D721Med (cell line): ENCODE results near the gene PPIL3.

Experiments
- DNase-seq: peaks from one replicate; pipeline ENCODE4 v3.0.0; 2011; ENCODE audit warnings: low spot score; ENCODE audit not compliant: insufficient read length
- FAIRE-seq: peaks from 2 replicates; lab custom pipeline; 2011; peaks lifted over from hg19 to GRCh38; lab: Jason Lieb, UNC
- TF ChIP-seq, protein P1 (sequence below): IDR thresholded peaks from 2 replicates; pipeline ENCODE4 v1.5.1; 2012; ENCODE audit warnings: mild to moderate bottlenecking, control low read depth; ENCODE audit not compliant: insufficient read depth; ENCODE audit errors: missing control alignments

The PPIL3 gene

DNA sequence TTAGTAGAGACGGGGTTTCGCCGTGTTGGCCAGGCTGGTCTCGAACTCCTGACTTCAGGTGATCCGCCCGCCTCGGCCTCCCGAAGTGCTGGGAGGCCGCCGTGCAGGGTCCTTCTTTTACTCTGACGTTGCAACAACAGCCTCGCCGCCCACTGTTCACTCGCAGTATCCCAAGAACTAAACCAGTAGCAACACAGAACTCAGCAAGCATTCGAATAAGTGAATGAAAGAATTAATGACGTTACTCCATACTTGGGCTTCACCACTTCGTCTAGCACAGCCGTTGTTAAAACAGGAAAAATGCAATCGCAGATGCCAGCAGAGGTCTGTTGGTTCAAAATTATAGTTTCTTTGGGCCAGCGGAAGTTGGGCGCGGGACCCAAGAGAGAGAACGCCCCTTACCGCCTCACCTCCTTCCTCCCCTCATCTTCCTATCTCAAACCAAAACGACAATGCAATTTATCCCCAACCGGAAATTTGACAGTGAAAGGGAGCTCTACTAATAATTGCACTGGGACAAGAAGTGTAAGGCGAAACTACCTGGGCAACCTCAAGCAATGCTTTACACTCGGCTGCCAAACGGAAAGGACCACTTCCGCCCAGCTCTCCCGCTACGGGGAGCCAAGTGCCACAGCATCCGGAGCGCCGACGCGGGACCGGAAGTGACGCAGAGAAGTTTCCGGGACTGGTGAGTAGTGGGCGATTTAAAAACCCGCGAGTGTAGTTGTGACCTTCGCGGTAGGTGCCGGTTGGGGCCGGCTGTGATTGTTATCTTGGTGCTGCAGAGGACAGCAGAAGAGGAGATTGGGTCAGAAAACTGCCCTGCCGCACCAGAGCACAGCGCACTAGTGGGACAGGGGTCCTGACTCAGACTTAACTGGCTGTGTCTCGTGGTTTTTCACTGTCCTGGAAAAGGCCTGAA lies at the start of gene PPIL3, which contains the start of gene NIF3L1:
Gene PPIL3 (minus strand): TSS at position 374 of the 922 bp plus-strand sequence. CDS start 1,462 bp downstream, outside the sequence.
Gene NIF3L1 (plus strand): TSS at position 668 of the 922 bp plus-strand sequence. CDS start 2,573 bp downstream, outside the sequence.
- FAIRE-seq (no peak), DNase-seq (peak; percentile 27)
- TF ChIP-seq, protein P1, sequence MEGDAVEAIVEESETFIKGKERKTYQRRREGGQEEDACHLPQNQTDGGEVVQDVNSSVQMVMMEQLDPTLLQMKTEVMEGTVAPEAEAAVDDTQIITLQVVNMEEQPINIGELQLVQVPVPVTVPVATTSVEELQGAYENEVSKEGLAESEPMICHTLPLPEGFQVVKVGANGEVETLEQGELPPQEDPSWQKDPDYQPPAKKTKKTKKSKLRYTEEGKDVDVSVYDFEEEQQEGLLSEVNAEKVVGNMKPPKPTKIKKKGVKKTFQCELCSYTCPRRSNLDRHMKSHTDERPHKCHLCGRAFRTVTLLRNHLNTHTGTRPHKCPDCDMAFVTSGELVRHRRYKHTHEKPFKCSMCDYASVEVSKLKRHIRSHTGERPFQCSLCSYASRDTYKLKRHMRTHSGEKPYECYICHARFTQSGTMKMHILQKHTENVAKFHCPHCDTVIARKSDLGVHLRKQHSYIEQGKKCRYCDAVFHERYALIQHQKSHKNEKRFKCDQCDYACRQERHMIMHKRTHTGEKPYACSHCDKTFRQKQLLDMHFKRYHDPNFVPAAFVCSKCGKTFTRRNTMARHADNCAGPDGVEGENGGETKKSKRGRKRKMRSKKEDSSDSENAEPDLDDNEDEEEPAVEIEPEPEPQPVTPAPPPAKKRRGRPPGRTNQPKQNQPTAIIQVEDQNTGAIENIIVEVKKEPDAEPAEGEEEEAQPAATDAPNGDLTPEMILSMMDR: no peak

DNA sequence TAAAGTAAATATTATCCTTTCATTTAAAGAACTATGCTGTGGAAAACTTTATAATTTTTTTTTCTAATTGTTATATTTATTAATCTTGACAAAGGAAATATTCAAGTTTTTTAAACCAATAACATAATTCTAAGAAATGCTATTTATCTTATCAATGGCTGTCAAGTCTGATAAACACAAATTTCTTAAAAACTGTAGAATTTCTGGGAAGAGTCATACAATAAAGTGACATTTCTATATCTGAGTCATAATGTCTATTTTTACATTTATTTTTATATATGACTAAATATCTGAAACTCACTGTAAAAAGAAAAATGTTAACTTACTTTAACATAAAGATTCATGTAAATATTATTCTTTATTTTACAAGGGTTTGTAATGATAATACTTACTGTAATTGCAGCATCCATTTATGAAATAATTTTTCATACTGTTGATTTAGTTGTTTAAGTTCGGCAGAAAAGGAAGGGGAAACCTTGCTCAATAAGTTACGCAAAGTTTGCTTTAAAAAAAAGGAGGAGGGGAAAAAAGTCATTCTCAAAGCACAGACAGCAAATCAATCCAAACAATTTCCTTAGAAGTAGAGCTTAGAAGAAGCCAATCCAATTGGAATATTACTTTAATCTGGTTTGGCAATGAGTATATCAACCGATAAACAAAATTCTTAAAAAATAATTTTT lies 42.2 kb upstream of the PPIL3 start:
- TF ChIP-seq, protein P1: no peak
- DNase-seq (no peak), FAIRE-seq (no peak)

DNA sequence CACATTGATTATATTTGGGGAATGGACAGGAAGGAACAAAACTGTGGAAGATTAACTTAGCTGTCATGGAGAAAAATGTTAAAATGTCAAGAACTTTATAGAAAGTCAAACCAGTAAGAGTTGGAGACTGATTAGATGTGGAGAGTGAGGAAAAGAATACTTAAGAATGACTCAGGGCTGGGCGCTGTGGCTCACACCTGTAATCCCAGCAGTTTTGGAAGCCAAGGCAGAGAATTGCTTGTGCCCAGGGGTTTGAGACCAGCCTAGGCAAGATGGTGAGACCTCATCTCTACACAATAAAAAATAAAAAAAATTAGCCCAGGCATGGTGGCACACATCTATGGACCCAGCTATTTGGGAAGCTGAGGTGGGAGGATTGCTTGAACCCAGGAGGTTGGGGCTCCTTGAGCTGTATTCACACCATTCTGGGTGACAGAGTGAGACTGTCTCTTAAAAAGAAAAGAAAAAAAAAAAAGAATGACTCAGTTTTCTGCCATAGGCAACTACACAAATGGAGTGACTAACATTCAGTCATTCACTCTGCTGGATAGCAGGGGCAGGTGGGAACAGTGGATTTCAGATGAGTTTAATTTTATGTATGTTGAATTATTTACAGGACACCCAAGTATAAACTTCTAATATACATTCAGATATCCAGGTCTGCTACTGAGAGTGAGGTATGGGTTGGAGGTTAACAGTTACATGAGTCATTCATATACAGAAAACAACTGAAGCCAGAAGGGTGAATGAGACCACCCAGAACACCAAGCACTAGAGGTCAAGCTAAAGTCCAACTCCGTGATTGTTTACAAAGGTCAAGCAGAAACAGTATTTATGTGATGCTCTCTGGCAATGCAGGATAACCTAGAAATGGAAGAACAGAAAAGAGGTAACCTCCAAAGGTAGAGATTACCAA lies 40.7 kb upstream of the PPIL3 start:
- TF ChIP-seq, protein P1: no peak
- DNase-seq: no peak
- FAIRE-seq: no peak

DNA sequence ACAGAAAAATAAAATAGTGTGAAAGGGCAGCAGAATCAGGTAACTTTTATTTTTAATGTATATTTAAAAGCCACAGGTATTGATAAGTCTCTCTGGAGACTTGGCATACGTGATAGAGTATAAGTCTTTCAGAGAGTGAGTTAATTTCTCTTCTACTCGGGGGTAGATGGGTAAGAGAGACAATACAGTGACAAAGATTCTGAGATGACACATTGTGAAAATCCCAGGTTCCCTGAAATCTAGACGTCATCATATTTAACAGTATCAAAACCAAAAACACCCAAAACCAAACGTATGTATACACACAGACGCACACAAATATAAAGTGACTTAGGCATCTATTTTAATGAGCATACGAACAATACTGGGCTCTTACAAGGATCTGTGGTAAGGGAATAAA lies 33.6 kb upstream of the PPIL3 start:
- TF ChIP-seq, protein P1: no peak
- no peak for DNase-seq
- peak; percentile 44 for FAIRE-seq

DNA sequence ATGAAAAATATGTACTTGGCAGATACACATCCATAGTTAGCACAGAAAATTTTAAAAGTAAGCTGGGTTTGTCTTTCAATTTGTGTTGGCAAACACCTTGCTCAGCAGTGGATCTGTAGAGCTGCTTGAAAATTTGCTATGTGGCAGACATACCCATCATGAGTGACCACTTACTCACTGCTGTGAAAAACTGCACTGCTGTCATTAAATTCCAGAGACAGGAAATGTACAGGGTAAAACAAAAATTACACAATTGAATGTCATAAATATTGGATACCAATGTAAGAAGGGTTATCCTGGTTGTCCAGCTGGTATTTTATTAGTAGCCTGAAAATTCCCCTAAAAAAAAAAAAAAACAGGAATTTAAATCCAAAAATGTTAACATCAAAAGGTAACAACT lies 24.8 kb upstream of the PPIL3 start:
- DNase-seq: no peak
- FAIRE-seq: no peak
- TF ChIP-seq, protein P1: no peak

DNA sequence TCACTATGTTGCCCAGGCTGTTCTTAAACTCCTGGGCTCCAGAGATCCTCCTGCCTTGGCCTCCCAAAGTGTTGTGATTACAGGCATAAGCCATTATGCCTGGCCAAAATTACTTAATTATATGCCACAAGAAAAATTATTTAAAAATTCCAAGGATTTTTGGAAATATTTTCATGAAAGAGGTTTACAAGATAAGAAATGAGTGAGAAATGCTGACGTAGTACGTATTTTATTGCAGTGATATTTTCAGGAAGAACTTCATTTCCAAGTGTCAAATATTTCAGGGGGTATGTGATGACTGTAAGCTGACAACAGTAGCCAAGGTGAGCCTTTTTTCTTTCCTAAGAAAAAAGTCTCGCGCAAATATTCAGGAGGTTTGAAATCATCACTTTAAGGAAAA lies 21.1 kb upstream of the PPIL3 start:
- FAIRE-seq (no peak), DNase-seq (no peak)
- TF ChIP-seq, protein P1: no peak
